SK-N-SH (cell line): Measurements from ENCODE around the gene S100A10. TPM values are rescaled to one million over a fixed set of nuclear protein-coding genes. Genes with fewer than 3 reads are reported as not detected.

ENCODE experiments used
- CTCF ChIA-PET: fragments of 300-600, 350-600 bp; formaldehyde crosslinking; extraction: SDS; loops from one replicate; lab custom pipeline; 2021; lab: Yijun Ruan, JAX
- POLR2A ChIA-PET: fragments of 350-600 bp; sonication (Branson Sonifier 250); formaldehyde crosslinking; extraction: SDS; loops from one replicate; lab custom pipeline; 2020; ENCODE audit warnings: antibody characterized with exemption, inconsistent platforms; lab: Yijun Ruan, JAX
- DNase-seq: peaks from one replicate; pipeline ENCODE4 v3.0.0; 2012
- H2AFZ ChIP-seq: fragments of 200-600 bp; sonication (generic); 2 replicates; pipeline ENCODE4 v1.8.1; 2016; ENCODE audit warnings: antibody characterized with exemption, mild to moderate bottlenecking, low read depth
- H3F3A ChIP-seq: fragments of 200-600 bp; sonication (generic); replicated peaks from 2 replicates; pipeline ENCODE3; 2016; ENCODE audit warnings: antibody characterized with exemption, mild to moderate bottlenecking; ENCODE audit not compliant: insufficient read depth
- H3K27ac ChIP-seq, 2 experiments: fragments of 200-500 bp in 1 of 2; fragments of 200-600 bp in 1 of 2; sonication (Bioruptor generic) in 1 of 2; sonication (generic), shearing (Covaris generic) in 1 of 2; 2 replicates each; pipeline versions ENCODE4 v1.5.1 to v1.6.1; 2014 to 2016; ENCODE audit warnings: low read depth in 2 of 2, inconsistent platforms in 1 of 2, low read length in 1 of 2, mild to moderate bottlenecking in 1 of 2, mixed read lengths in 1 of 2
- H3K27me3 ChIP-seq: fragments of 200-600 bp; sonication (generic), shearing (Covaris generic); 2 replicates; pipeline ENCODE4 v1.6.1; 2016; ENCODE audit warnings: mixed run types; ENCODE audit not compliant: insufficient read depth
- H3K36me3 ChIP-seq, 2 experiments: fragments of 200-500 bp in 1 of 2; fragments of 200-600 bp in 1 of 2; sonication (Bioruptor generic) in 1 of 2; sonication (generic) in 1 of 2; replicated peaks in 1 of 2; 2 replicates each; pipeline versions ENCODE3 to v1.5.1; 2014 to 2016; ENCODE audit warnings: low read length in 1 of 2, mild to moderate bottlenecking in 1 of 2; ENCODE audit not compliant: insufficient read depth in 2 of 2, control insufficient read depth in 1 of 2
- H3K4me1 ChIP-seq, 2 experiments: fragments of 200-500 bp in 1 of 2; fragments of 200-600 bp in 1 of 2; sonication (Bioruptor generic) in 1 of 2; sonication (generic), shearing (Covaris generic) in 1 of 2; 2 replicates each; pipeline versions ENCODE4 v1.5.1 to v1.6.1; 2014 to 2016; ENCODE audit warnings: low read depth in 1 of 2, low read length in 1 of 2, mixed run types in 1 of 2; ENCODE audit not compliant: insufficient read depth in 2 of 2, control insufficient read depth in 1 of 2
- H3K4me2 ChIP-seq: fragments of 200-600 bp; sonication (generic), shearing (Covaris generic); 2 replicates; pipeline ENCODE4 v1.6.1; 2017; ENCODE audit warnings: mixed run types
- H3K4me3 ChIP-seq, 2 experiments: fragments of 200-500 bp in 1 of 2; fragments of 200-600 bp in 1 of 2; sonication (Bioruptor generic) in 1 of 2; sonication (generic), shearing (Covaris generic) in 1 of 2; 2 replicates each; pipeline versions ENCODE4 v1.5.1 to v1.8.1; 2014 to 2016; ENCODE audit warnings: low read depth in 2 of 2, inconsistent platforms in 1 of 2, low read length in 1 of 2, mild to moderate bottlenecking in 1 of 2, mixed read lengths in 1 of 2, moderate library complexity in 1 of 2
- H3K79me2 ChIP-seq: fragments of 200-600 bp; sonication (generic); 2 replicates; pipeline ENCODE4 v1.8.1; 2017; ENCODE audit warnings: mild to moderate bottlenecking; ENCODE audit not compliant: insufficient read depth
- H3K9ac ChIP-seq: fragments of 200-600 bp; sonication (generic); 2 replicates; pipeline ENCODE4 v1.6.1; 2017; ENCODE audit warnings: mixed run types
- H3K9me2 ChIP-seq: fragments of 200-600 bp; sonication (generic); 2 replicates; pipeline ENCODE4 v1.6.1; 2017; ENCODE audit warnings: mixed run types
- H3K9me3 ChIP-seq: fragments of 200-600 bp; sonication (generic); 2 replicates; pipeline ENCODE4 v1.6.1; 2017; ENCODE audit warnings: mixed run types, mild to moderate bottlenecking, moderate library complexity
- H4K20me1 ChIP-seq: fragments of 200-600 bp; sonication (generic); 2 replicates; pipeline ENCODE4 v1.6.1; 2017; ENCODE audit warnings: mild to moderate bottlenecking, mixed run types; ENCODE audit not compliant: insufficient read depth
- CHD2 ChIP-seq: fragments of 150-350 bp; IDR thresholded peaks from 2 replicates; pipeline ENCODE4 v1.6.1; 2018; ENCODE audit warnings: low read length; ENCODE audit not compliant: partially characterized antibody
- GATA2 ChIP-seq: sonication (generic); formaldehyde crosslinking; IDR thresholded peaks from 2 replicates; pipeline ENCODE4 v1.5.0; 2020; ENCODE audit warnings: mild to moderate bottlenecking, missing genetic modification reagents
- JUND ChIP-seq: IDR thresholded peaks from 2 replicates; pipeline ENCODE4 v1.4.0; 2012
- MEF2A ChIP-seq: IDR thresholded peaks from 2 replicates; pipeline ENCODE4 v1.4.0; 2012; ENCODE audit warnings: low read depth, borderline replicate concordance
- NRF1 ChIP-seq: IDR thresholded peaks from 2 replicates; pipeline ENCODE4 v1.6.1; 2012; ENCODE audit warnings: low read depth, mild to moderate bottlenecking, low read length
- SIN3A ChIP-seq: IDR thresholded peaks from 2 replicates; pipeline ENCODE4 v1.6.1; 2012; ENCODE audit warnings: low read depth, mild to moderate bottlenecking, low read length, moderate library complexity, borderline replicate concordance
- TAF1 ChIP-seq: IDR thresholded peaks from 2 replicates; pipeline ENCODE4 v1.6.1; 2012; ENCODE audit warnings: low read depth, mild to moderate bottlenecking, low read length, moderate library complexity, borderline replicate concordance
- YY1 ChIP-seq: IDR thresholded peaks from 2 replicates; pipeline ENCODE4 v1.4.0; 2012; ENCODE audit warnings: low read depth, mild to moderate bottlenecking
- WGBS: methylation state at CpG from one replicate; pipeline ENCODE4 v1.1.6; 2017; ENCODE audit warnings: low lambda C conversion rate; 5-methylcytosine and 5-hydroxymethylcytosine counted together
- polyA plus RNA-seq, 3 experiments: library from polyadenylated mRNA; depleted of rRNA; stranded (reverse); fragments of >200 nt; gene quantifications; 2 replicates each; pipeline ENCODE4 v1.2.3, GENCODE V29; 2012
- TF ChIP-seq, protein P1 (sequence below): IDR thresholded peaks from 2 replicates; pipeline ENCODE4 v1.4.0; 2012; ENCODE audit warnings: low read depth, borderline replicate concordance
- TF ChIP-seq, protein P2 (sequence below): fragments of 150-350 bp; IDR thresholded peaks from 2 replicates; pipeline ENCODE4 v1.6.1; 2017; ENCODE audit warnings: antibody characterized with exemption, low read length, low read depth, borderline replicate concordance
- TF ChIP-seq, protein P3 (sequence below): fragments of 200-600 bp; sonication (generic); IDR thresholded peaks from 2 replicates; pipeline ENCODE4 v1.6.1; 2017; ENCODE audit warnings: antibody characterized with exemption, mild to moderate bottlenecking, moderate library complexity
- TF ChIP-seq, protein P4 (sequence below): IDR thresholded peaks from 2 replicates; pipeline ENCODE4 v1.4.0; 2012; ENCODE audit warnings: low read depth

The S100A10 gene
- polyA plus RNA-seq, 1 of the 3 experiments (the other 2 are of a cell fraction), result 161 TPM

DNA sequence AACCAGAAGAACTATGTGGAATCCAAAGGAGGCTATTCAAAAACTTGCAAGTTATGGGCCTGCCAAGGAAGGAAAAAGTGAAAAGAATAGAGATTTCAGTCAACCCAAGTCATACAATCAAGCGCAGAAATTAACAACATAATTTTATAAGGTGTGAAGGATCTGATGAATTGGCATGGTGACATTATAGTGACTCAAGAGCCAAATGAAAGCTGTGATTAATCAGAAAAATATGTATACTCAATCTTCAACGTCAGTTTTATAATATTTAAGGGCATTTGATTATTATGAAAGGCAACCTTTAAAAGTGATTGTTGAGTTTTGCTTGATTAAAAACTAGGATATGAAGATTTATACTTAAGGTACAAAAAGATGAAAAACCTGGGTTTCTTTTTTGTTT lies 46.5 kb downstream of the S100A10 start:
- DNase-seq, result no peak
- H2AFZ ChIP-seq, result 0 out of 2 replicates have a peak overlapping the region, but pooled peaks have one; percentile 19
- CTCF ChIA-PET, result interaction anchor here (2.1 to 3.2 kb wide), 2 partner anchors 12 to 55 kb away, joined by 8 to 23 read pairs; no protein-coding TSS in a partner anchor
- no peaks in the 10 kb centered on the region for H3K79me2 ChIP-seq
- TF ChIP-seq MEF2A (no peak), TAF1 (no peak), SIN3A (no peak), GATA2 (CRISPR knock-in tag) (no peak), JUND (no peak), YY1 (no peak), CHD2 (no peak), NRF1 (no peak)
- TF ChIP-seq, protein P1, sequence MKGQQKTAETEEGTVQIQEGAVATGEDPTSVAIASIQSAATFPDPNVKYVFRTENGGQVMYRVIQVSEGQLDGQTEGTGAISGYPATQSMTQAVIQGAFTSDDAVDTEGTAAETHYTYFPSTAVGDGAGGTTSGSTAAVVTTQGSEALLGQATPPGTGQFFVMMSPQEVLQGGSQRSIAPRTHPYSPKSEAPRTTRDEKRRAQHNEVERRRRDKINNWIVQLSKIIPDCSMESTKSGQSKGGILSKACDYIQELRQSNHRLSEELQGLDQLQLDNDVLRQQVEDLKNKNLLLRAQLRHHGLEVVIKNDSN, result no peak
- TF ChIP-seq, protein P2, sequence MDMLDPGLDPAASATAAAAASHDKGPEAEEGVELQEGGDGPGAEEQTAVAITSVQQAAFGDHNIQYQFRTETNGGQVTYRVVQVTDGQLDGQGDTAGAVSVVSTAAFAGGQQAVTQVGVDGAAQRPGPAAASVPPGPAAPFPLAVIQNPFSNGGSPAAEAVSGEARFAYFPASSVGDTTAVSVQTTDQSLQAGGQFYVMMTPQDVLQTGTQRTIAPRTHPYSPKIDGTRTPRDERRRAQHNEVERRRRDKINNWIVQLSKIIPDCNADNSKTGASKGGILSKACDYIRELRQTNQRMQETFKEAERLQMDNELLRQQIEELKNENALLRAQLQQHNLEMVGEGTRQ, result no peak
- TF ChIP-seq, protein P3, sequence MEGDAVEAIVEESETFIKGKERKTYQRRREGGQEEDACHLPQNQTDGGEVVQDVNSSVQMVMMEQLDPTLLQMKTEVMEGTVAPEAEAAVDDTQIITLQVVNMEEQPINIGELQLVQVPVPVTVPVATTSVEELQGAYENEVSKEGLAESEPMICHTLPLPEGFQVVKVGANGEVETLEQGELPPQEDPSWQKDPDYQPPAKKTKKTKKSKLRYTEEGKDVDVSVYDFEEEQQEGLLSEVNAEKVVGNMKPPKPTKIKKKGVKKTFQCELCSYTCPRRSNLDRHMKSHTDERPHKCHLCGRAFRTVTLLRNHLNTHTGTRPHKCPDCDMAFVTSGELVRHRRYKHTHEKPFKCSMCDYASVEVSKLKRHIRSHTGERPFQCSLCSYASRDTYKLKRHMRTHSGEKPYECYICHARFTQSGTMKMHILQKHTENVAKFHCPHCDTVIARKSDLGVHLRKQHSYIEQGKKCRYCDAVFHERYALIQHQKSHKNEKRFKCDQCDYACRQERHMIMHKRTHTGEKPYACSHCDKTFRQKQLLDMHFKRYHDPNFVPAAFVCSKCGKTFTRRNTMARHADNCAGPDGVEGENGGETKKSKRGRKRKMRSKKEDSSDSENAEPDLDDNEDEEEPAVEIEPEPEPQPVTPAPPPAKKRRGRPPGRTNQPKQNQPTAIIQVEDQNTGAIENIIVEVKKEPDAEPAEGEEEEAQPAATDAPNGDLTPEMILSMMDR, result no peak
- TF ChIP-seq, protein P4, sequence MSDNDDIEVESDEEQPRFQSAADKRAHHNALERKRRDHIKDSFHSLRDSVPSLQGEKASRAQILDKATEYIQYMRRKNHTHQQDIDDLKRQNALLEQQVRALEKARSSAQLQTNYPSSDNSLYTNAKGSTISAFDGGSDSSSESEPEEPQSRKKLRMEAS, result no peak
- TF ChIP-seq, all 33 proteins: peak for 0
- peak overlapping the region in 1 of 2 experiments; percentile 63; a peak in 1 of 4 replicates for H3K27ac ChIP-seq
- no peaks in the 10 kb centered on the region for H3K36me3 ChIP-seq
- POLR2A ChIA-PET, result no interaction called here
- 58% methylated on average over 2 of the region's 2 CpGs for WGBS
- peaks cover 0 to 6% of the 10 kb centered on the region in 2 experiments; a peak in 2 of 4 replicates for H3K4me1 ChIP-seq
- no peaks in the 10 kb centered on the region for H3K9me2 ChIP-seq
- H3K9ac ChIP-seq, result no peak overlapping the region
- no peaks in the 10 kb centered on the region for H3K9me3 ChIP-seq
- peaks cover 13% of the 10 kb centered on the region; the same call in 1 of the 2 replicates for H3K27me3 ChIP-seq
- no peak overlapping the region for H3K4me3 ChIP-seq
- no peaks in the 10 kb centered on the region for H4K20me1 ChIP-seq
- H3K4me2 ChIP-seq, result no peak overlapping the region
- no peaks in the 10 kb centered on the region for H3F3A ChIP-seq
